C4-2B (cell line): ENCODE data around the gene ZMYND19.

Experiments used
- H3K27ac ChIP-seq: fragments of 450-650 bp; 2 replicates; pipeline ENCODE4 v1.5.1; 2017
- CTCF ChIP-seq: fragments of 450-650 bp; conservative IDR thresholded peaks from 2 replicates; pipeline ENCODE4 v1.5.1; 2017; ENCODE audit warnings: mild to moderate bottlenecking
- ZFX ChIP-seq: fragments of 450-650 bp; IDR thresholded peaks from 2 replicates; pipeline ENCODE4 v1.6.1; 2017

ZMYND19 gene

GRCh38 chr9:137612741-137613142, 22.4 kb upstream of the ZMYND19 start:
- peak overlapping the region; percentile 97 for H3K27ac ChIP-seq
- TF ChIP-seq CTCF (no peak), ZFX (no peak)

- peak overlapping the region; percentile 97 for H3K27ac ChIP-seq
- no peak; the same call in 1 of the 2 replicates for TF ChIP-seq CTCF
- TF ChIP-seq ZFX: peak; percentile 51; the same call in 1 of the 2 replicates
Observed at GRCh38 chr9:137611623-137612609, 21.6 kb upstream of the ZMYND19 start.

- no peak for TF ChIP-seq CTCF
- no peak for TF ChIP-seq ZFX
- peak overlapping the region; percentile 97 for H3K27ac ChIP-seq
Observed at GRCh38 chr9:137610944-137611343, 20.6 kb upstream of the ZMYND19 start.

- H3K27ac ChIP-seq: peak overlapping the region; percentile 94
- TF ChIP-seq CTCF (no peak), ZFX (no peak)
Observed at GRCh38 chr9:137607141-137607857, 17.0 kb upstream of the ZMYND19 start.

- peak overlapping the region; percentile 94 for H3K27ac ChIP-seq
Observed at GRCh38 chr9:137606734-137607138, 16.4 kb upstream of the ZMYND19 start.

GRCh38 chr9:137606005-137606621, 15.8 kb upstream of the ZMYND19 start:
- TF ChIP-seq CTCF (no peak), ZFX (peak; percentile 85)
- H3K27ac ChIP-seq: peak overlapping the region; percentile 94

More at GRCh38 chr9:137606734-137607138, 16.4 kb upstream of the ZMYND19 start:
- TF ChIP-seq CTCF (no peak), ZFX (no peak)
